Suppressor macrophage treated with lipopolysaccharide for 4 hours (primary cell): ENCODE results near the gene INPP5K.
"Not testable (repeated sequence)": the region's sequence is repeated elsewhere in the genome, so short reads cannot be mapped to it uniquely, and the experiment has no call there.

Source experiments
- DNase-seq: peaks from one replicate; pipeline ENCODE4 v3.0.0-alpha.2; 2020

The INPP5K gene

DNA sequence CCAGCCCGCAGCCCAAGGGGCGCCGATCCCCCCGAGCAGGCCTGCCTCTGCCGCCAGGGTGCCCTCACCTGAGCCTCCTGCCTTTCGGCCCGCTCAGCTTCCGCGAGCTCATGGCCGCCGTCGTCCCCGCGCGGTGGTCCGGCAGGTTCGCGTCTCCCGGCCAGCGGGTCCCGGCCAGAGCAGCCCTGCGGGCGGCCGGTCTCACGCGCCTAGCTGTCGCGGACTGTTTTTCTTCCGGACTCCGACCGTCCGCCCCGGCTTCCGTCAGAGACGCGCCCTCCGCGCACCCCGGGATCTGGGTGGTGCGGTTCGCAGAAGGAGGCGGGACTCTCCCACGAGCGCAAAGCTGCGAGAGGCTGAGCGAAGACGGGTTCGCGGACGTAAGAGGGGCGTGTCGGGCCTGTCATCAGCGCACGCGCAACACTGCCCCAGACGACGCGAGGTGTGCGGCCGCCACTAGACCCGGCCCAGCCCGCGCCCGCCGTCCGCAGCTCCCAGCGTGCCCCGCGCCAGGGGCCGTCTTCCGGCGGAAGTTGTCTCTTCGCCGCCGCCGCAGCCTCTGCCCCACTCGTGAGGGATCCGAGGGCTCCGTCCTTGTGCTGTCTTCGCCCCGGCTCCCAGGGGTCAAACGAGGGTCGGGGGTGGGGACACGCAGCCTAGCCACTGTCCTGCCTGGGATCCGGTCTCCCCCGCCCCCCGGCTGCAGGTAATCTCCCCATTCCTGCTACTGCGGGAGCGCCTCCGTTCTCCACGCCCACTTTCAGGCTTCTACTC, at the start of gene INPP5K:
Gene INPP5K, minus strand, starts transcription at position 225 of the 774 bp plus-strand sequence. Its CDS starts 113 bp downstream, at position 112.
- peak; percentile 99 for DNase-seq

DNA sequence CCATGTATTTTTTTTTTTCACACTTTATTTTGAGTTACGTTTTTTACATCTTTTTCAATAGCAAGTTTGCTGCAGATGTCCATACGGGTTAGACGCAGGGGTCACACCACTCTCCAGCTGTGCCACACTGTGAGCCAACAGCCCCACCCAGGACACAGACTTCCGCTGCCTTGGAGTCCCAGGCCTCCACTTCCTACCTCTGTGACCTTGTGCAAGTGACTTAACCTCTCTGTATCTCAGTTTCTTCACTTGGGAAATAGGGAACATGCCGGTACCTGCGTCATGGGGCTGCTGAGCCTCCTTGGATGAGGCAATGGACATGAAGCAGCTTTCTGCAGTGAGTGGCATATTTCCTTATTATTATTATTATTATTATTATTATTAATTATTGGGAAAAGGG, 49.5 kb upstream of the INPP5K start:
- peak; percentile 56 for DNase-seq

DNA sequence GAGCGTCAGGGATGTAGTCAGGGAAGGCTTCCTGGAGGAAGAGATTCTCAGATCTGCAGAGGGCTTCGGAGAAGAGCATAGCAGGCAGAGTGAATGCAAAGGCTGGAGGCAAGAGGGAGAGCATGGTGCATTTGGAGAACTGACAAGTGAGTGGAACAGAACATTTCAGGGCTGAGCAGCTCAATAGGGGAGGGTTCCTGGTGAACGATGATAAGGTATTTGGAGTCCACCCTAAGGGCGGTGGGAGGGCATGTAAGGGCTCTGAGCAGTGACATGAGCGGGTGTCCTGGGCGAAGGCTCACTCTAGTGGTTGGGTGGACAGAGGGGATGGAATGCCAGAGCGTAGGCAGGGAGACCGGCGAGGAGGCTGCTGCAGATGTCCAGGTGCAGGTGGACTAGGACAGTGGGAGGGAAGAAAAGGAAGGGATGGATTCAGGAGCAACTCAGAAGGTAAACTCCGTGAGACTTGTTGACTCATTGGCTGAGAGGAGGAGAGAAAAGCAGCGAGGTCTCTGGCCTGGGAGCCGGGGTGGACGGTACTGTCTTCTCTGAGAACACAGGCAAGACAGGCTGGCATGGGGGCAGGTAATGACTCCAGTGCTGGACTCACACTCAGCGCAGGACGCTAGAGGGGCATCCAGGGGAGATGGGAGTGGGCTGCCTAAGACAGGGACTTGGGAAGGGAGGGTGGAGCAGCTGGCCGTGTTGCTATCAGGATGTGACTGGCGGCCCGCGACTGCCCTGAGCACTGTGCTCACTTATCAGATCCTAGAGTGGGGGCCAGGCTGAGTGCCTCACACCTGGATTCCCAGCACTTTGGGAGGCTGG, 47.6 kb upstream of the INPP5K start:
- DNase-seq, result no peak

DNA sequence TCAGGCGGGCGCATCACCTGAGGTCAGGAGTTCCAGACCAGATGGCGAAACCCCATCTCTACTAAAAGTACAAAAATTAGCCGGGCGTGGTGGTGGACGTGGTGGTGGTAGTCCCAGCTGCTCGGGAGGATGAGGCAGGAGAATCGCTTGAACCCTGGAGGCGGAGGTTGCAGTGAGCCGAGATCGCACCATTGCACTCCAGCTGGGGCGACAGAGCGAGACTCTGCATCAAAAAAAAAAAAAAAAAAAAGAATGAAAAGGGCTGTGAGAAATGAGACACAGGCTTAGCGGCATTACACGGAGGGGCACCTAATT, 47.0 kb upstream of the INPP5K start:
- DNase-seq, result not testable (repeated sequence)

DNA sequence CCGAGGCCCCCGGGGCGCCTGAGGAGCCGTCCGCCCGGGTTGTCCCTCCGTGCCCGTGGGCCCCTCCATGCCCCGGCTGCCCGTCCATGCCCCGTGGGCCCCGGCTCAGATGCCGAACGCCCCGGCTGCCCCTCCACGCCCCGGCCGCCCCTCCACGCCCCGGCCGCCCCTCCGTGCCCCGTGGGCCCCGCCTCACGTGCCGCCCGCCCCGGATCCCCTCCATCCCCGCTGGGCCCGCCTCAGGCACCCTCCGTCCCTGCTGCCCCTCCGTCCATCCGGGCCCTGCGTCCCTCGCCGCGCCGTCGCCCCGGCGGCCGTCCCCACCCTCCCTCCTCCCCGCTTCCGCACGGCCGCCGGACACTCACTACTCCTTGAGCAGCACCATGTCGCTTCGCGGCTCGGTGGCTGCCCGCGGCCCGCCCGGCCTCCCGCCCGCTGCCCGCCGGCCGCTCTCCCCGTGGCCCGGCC, 45.8 kb upstream of the INPP5K start:
- peak; percentile 57 for DNase-seq

DNA sequence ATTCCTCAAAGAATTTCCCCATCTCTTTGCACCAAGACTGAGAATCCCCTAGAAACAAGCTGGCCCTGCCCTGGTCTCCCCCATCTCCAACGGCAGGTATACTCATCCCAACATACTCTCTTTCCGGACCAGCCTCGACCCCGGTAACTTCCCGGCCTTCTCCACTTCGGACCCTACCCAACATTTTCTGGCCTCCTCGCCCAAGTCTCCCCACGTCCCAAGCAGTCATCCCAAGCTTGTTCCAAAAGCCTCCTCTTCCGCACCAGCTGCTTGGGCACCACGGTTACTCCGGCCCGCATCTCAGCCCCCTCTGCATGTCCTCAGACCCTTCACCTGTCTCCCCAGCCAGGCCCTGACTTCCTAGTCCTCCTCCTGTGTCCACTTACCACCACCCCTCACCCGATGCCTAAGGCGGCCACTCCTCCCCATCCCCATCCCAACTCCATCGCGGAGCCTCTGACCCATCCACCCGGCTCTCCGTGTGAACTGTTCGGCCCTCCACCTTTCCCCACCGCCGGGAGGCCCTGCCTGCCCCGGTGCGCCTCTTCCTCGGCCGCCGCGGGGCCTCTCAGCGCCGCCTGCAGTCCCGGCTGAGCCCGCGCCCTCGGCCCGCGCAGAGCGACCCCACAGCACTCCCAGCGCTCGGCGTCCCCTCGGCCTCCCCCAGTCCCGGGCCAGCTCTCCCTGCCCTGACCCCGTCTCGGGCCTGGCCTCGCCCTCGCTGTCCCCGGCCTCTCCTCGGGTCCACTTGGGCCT, 45.2 kb upstream of the INPP5K start:
- no peak for DNase-seq

DNA sequence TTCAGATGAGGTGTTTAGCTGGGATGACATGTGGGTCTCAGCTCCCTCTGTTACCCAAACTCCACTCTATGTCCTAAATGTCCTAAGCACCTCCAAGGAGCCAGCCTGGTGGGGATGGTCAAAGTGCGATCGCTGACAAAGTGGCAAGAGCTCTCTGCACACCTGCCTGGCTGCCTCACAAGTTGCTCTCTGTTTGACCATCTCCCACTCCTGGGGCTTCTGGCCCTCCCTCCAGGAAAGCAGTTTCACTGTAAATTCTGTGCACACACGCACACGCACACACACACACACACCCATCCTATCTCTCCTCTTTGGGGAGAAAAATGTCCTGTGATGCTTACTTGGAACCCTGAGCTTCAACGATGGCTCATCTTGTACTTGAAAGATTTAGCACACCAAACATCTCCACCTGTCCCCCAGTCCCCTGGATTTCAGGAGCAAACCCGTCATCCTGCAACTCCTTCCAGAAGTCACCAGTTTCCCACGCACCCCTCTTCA, 44.5 kb upstream of the INPP5K start:
- DNase-seq, result no peak

DNA sequence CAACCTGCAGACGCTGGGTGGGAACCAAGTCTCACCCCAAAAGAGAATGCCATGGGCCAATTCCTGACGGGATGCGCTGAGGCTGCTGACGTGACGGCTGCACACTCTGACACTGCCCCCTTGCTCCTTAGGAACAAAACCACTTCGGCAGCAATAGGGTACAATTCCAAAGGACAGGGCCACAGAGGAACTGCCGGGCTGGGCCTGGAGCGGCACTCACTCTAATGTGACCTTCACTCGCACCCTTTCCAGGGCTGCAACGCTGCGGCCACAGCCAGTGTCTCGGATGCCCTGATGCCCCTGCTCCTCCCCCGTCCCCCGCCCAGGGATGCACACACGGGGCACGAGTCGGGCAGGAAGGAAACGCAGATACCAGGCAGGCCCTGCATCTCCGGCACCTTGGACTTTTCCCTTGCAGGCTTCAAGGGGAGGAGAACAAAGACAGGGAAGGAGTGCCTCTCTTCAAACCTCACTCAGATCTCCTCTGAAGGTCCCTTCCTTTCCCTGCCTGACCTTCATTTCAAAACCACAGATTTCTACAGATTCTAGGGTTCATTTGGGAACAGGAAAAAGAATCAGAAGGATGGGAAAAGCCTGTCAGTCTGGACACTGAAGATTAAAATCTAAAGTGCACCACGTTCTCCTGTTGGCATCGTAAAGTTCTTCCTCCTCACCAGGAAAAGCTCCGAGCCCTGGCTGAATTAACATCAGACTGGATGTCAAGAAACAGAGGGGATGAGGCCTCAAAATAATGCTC, 43.9 kb upstream of the INPP5K start:
- no peak for DNase-seq

DNA sequence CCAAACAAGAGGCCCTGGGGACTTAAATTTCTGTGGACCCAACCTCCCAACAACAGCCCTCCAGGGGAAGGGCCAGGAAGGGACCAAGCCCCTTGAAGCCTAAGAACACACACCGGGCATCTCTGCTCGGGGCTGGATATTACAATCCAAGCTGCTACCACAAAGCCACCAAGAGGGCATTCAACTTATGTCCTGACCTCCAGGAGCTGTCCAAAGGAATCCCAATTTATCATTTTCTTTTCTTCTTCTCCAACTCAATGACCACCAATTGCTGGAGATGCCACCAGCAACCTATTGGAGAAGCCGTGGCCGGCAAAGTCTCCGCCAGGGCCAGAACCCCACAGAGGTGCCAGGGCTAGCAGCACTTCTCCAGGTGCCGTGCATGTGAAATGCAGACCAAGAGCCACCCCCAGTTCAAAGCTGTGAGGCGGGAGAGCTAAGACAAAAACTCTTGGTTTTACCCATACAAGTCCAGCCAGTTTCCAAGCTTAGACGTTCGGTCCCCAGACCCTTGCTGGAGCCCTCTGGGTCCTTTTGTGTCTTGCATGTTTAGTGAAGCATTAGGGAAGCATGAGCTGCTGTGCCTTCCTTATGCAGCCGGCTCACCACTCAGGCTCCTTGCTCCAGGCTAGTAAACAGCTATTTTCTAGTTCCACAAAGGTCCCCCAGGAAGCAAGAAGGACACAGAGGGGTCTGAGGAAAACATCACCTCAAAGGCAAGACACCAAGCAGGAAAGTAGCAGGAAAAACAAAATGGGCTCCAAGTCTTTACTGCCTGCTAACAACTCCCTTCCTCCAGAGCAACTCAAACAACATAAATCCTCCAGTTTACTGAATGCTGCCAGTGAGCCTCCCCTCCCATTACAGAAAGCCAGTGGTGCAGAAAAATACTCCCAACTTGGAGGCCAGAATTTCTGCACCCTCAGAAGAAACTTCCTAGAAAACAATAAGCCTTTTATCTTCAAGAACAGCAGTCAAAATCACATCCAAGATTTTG, 42.9 kb upstream of the INPP5K start:
- DNase-seq, result no peak

DNA sequence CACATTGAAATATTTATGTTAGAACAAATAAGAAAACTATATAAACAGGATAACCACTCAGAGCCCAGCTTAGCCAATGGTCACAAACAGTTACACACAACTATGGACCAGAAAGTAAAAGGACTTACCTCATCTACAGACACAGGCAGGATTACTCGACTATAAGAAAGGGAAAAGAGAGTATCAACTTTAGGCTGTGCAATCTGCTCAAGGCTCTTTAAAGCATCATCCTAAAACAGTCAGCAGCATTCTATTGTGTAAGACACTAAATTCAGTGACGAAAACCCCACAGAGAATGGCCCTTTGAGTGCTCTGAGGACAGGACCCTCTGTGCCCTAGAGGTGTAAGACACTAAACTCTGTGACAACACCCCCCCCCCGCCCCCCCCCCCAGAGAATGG, 42.0 kb upstream of the INPP5K start:
- peak; percentile 69 for DNase-seq

DNA sequence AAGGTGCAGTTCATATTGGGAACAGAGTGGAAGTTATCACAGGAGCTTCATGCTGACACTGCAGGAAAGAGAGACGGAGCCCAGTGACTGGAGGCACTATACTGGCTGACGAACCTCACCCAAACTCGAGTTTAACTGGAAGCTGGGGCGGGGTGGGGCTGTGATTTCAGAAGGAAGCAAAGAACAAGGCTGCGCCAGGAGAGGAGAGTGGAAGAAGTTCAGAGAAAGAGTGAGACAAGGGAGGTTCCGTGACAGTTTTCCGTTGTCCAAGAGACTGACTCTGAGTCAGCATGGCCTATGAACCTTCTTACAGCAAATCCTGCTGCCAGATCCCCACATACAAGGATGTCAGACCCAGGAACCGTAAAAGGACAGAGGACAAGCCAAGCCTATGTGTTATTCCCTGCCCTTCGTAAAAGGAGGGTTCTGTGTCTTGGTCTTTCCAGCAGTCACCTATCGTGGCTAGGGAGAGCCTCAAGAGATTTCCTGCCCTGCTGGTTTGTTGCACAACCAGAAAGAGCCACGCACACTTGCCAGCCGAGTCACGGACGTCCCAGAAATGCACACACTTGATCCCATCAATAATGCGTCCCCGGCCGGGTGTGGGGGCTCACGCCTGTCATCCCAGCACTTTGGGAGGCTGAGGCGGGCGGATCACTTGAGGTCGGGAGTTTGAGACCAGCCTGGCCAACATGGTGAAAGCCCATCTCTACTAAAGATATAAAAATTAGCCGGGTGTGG, 41.1 kb upstream of the INPP5K start:
- peak; percentile 47 for DNase-seq

DNA sequence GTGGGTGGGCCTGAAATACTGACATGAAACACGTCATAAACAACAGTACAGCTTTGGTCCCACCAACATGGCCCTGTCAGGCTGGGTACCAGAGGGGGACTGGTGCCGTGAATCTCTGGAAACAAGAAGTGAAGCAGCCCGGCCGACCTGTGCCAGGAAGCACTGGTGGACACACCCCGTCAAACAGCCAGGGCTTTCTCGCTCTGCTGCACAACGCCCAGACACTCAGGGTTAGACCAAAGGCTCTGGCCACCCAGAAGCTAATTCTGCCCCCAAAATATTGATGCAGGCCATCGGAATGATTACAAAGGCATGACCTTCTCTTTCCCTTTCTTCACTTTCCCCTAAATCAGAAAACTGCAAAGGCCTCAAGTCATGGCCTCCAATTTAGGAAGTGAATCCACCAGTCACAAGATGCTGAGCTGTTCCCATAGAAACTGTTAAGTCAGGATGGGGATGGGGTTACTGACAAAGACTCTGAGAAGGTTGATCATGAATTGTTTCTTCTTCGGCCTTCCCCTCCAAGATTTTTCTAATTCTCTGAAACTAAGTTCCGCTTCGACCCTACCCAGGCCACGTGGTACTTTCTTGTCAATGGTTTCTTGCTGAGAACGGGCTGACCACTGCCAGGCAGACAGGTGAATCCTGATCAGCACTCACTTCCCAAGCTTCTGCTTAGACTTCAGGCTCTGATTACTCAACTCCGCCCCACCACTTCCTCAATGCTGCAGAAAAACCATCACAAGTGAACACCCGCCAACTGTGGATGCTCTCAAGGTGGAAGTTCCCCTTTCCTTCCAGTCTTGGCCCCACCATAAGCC, 39.4 kb upstream of the INPP5K start:
- DNase-seq, result peak; percentile 91

DNA sequence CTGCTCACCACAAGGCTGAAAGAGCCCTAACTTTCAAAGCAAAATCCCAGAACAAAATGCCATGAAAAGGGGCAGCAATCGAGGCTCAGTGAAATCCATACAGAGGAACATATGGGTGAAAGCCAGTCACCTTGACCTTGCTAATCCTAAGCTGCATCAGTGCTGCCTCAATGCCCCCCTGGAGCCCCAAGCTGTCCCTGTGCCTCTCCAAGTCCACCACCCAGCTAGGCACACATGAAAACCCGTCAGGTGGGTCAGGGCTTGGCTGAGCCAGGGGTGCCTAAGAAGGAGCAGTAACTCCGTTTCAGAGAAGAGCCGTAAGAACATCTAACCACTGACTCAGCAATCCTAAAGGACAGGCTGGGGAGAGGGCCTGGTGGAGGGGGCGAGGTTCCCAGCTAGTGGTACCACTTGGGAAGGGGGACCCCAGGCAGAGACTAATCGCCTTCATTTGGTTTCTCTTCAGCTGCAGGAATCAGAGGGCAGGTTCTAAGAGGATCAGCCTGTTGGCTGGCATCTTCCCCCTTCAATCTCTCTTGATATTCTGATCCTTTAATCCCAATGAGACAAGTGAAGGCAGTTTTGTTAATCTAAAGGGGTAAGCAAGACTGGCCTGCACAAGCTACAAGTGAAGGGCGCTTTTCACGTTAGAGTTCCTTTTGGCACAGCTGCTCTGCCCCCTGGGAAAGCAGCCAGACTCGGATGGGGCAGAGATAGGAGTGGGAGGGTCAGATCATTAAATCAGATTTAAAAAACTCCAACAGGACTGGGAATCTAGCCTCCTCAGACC, 38.5 kb upstream of the INPP5K start:
- no peak for DNase-seq

DNA sequence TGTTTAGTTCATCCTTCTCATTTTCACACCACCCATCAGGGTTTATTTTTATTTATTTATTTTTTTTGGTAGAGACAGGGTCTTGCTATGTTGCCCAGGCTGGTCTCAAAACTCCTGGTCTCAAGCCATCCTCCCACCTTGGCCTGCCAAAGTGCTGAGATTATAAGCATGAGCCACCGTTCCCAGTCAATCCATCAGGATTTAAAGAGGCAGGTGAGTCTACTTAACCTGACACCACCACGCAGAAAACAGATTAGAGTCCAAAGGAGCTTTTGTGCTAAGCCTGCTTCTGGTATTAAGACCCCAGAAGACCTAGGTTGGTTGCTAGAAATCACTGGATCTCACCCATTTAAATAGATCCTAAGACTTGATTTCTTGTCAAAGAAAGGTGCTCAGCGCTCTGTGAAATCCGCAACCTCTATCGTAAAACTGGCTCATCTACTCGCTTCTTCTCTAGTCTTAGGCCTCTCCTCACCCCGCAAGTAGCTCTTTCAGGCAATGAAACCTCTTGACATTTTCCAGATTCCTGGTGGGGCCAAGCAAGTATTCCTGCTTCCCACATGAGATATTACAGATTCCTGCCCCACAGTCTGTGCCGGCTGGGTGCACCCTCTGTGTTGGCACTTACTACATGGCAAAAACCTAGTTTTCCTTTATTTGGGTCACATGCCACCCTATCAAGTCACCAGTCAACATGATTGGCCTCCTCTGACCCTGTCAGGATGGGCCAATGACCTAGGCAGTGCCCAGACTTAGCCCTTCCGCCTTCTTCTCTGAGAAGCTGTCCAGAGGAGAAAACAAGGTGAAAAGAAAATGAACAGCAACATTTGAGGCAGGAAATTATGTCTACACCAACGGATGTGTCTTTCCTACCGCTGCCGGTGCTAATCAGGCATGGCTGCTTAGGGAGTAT, 37.2 kb upstream of the INPP5K start:
- no peak for DNase-seq

DNA sequence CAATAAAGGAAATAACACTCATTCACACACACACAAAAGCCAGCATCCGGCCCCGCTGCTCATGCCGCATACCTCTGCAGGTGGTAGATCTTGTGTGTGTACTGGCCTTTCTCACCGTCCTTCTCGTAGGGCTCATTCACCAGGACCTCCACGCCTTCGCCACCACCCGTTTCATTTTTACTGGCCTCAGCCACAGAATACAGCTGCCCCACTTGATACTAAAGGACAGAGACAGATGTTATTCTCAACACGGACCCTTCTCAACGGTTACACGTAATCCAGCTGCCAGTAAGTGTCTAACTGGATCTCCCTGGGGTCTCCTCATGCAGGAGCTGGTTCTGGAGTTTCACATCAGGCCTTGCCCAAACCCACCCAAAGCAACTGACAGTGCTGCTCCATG, 36.5 kb upstream of the INPP5K start:
- DNase-seq, result no peak

DNA sequence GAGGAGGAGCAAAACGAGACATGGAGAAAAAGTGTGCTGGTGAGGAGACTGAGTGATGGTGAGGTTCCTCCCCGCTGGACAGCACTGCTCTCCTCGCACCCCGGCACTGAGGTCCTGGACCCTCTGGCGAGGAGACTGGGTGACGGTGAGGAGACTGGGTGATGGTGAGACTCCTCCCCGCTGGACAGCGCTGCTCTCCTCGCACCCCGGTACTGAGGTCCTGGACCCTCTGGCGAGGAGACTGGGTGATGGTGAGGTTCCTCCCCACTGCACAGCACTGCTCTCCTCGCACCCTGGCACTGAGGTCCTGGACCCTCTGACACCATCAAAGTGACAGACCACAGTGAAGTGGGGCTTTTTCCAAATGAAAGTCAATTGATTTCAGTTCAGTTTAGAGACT, 35.3 kb upstream of the INPP5K start:
- DNase-seq, result no peak

DNA sequence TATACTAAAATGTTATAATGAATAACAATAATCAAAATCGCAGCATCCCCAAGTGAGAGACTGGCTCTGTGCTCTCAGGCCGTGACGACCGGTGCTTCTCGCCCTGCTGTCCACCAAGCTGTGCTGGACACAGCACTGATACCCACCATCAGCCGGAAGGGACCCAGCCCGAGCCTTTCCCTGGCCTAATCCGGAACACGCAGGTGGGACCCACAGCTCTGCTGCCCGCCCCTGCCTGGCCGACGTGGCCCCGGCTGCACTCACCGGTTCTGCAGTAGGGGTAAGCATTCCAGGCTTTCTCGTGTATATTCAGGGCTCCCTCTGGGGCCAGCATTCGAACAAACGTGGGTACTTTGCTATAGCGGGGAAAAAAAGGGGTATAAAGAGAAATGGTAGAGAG, 31.6 kb upstream of the INPP5K start:
- DNase-seq, result no peak
